Activated CD8-positive, alpha-beta T cell treated with anti-CD3 and anti-CD28 coated beads for 36 hours (primary cell): ENCODE results near the gene GBP7. TPM values are rescaled to one million over a fixed set of nuclear protein-coding genes. Genes with fewer than 3 reads are reported as not detected.

Experiments used
- ATAC-seq: fragments of 200-7000 bp; cut with Tn5 transposase; one replicate; pipeline ENCODE4 v1.10.0; 2021; ENCODE audit warnings: mild to moderate bottlenecking, moderate library complexity
- CTCF ChIA-PET: fragments of 350-600 bp; sonication (Branson Sonifier 250); formaldehyde crosslinking; loops from one replicate; lab custom pipeline; 2021; ENCODE audit warnings: antibody characterized with exemption; lab: Charles Lee
- POLR2A ChIA-PET: fragments of 350-600 bp; sonication (Branson Sonifier 250); formaldehyde crosslinking; loops from one replicate; lab custom pipeline; 2021; ENCODE audit warnings: antibody characterized with exemption; lab: Charles Lee
- DNase-seq: peaks from one replicate; pipeline ENCODE4 v3.0.0-alpha.2; 2020
- H3K27ac Mint-ChIP-seq: one replicate; pipeline ENCODE4 v1.8.0; 2021; ENCODE audit warnings: mild to moderate bottlenecking, mixed read lengths
- H3K27me3 Mint-ChIP-seq: one replicate; pipeline ENCODE4 v1.8.0; 2021; ENCODE audit warnings: mixed read lengths
- H3K36me3 Mint-ChIP-seq: one replicate; pipeline ENCODE4 v1.8.0; 2021; ENCODE audit warnings: low read depth, mixed read lengths
- H3K4me1 Mint-ChIP-seq: one replicate; pipeline ENCODE4 v1.8.0; 2021; ENCODE audit warnings: low read depth, mixed read lengths
- H3K4me3 Mint-ChIP-seq: one replicate; pipeline ENCODE4 v1.8.0; 2021; ENCODE audit warnings: mild to moderate bottlenecking, moderate library complexity, mixed read lengths
- H3K9me3 Mint-ChIP-seq: one replicate; pipeline ENCODE4 v1.8.0; 2021; ENCODE audit warnings: mixed read lengths
- intact Hi-C: fragments of 100-400 bp; cut with micrococcal nuclease; formaldehyde crosslinking; loops from one replicate; pipeline ENCODE4 v1.10.0; 2022
- total RNA-seq, 2 experiments: library from RNA; stranded (reverse); gene quantifications; one replicate each; pipeline ENCODE4 v1.2.3, GENCODE V29; 2021
- TF ChIP-seq, protein P1 (sequence below): fragments of 200-600 bp; IDR thresholded peaks from one replicate; pipeline ENCODE4 v1.8.0; 2022; ENCODE audit warnings: antibody characterized with exemption, mild to moderate bottlenecking

Gene GBP7
- total RNA-seq, 2 experiments from 2014 or later = 0.11 to 0.20 TPM

DNA sequence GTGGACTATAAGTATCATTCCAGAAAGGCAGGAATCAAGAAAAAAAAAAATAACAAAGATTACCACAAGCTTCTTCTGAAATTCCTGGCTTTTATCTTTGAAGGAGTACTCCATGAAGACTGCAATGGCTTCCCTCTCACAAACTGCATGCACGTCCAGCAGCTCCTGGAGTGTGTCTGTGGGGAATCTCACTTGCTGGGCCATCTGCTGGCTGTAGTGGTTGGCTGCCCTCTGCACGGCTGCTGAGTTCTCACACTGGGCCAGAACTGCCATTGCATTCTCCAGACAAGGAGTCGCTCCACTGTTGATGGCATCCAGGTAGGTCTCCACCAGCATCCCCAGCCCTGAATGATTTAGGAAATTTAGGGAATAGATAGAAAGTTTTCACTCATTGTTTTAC is 26.6 kb downstream of the GBP7 start:
- CTCF ChIA-PET = interaction anchor here (1.1 to 1.6 kb wide), 2 partner anchors 32 to 307 kb away, joined by 3 to 4 read pairs; no protein-coding TSS in a partner anchor
- POLR2A ChIA-PET = interaction anchor here (0.9 kb wide), 1 partner anchor 22 kb away, joined by 5 read pairs; no protein-coding TSS in a partner anchor
- H3K27ac Mint-ChIP-seq = no peak overlapping the region
- H3K9me3 Mint-ChIP-seq = no peaks in the 10 kb centered on the region
- DNase-seq (no peak), ATAC-seq (no peak)
- H3K4me3 Mint-ChIP-seq = no peak overlapping the region
- intact Hi-C loops = no loop called here
- H3K27me3 Mint-ChIP-seq = no peaks in the 10 kb centered on the region
- peaks cover 6% of the 10 kb centered on the region for H3K4me1 Mint-ChIP-seq
- no peaks in the 10 kb centered on the region for H3K36me3 Mint-ChIP-seq
- TF ChIP-seq, protein P1, sequence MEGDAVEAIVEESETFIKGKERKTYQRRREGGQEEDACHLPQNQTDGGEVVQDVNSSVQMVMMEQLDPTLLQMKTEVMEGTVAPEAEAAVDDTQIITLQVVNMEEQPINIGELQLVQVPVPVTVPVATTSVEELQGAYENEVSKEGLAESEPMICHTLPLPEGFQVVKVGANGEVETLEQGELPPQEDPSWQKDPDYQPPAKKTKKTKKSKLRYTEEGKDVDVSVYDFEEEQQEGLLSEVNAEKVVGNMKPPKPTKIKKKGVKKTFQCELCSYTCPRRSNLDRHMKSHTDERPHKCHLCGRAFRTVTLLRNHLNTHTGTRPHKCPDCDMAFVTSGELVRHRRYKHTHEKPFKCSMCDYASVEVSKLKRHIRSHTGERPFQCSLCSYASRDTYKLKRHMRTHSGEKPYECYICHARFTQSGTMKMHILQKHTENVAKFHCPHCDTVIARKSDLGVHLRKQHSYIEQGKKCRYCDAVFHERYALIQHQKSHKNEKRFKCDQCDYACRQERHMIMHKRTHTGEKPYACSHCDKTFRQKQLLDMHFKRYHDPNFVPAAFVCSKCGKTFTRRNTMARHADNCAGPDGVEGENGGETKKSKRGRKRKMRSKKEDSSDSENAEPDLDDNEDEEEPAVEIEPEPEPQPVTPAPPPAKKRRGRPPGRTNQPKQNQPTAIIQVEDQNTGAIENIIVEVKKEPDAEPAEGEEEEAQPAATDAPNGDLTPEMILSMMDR = no peak

DNA sequence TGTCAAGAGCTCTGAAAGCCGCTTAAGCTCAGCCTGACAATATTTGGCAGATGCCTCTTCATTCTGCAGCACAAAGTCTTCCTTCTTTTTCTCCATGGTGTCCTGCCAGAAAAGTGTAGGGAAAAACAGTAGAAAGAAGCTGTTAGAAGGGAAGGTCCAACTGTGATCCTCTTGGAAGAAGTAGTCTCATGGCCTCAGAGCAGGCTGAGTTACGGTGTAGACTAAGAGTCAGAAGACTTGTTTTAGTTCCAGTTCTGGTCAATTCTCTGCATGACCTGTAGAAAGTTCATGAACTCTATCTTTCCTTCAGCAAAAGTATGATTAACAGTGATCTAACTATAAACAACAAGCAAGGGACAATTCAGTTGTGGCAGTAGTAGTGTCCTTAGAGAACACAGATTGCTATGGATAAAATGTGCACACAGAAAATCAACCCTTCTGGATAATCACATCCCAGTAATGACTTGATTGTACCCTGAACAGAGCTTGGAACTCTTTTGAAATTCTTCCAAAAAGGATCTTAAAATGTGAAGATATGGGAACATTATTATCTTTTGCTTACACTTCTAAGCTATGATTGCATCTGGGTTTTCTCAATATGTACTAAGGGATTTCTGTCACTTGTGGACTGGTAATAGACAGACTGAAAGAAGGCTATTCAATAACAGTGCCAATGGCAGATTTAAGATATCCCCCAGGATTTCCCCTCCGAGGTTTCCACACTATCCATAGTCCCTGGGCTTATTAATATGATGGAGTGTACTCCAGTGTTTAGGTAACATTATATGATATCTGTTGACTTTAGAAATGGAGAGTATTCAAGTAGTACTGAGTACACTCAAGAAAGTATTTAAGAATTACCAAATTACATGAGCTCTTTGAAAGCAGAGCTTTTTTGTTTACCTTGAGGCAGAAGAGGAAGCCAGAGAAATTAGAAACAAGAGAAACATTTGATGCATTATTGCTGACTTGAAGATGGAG is 27.8 kb downstream of the GBP7 start:
- no peak overlapping the region for H3K27ac Mint-ChIP-seq
- POLR2A ChIA-PET = interaction anchor here (0.7 kb wide), 1 partner anchor 21 kb away, joined by 3 read pairs; no protein-coding TSS in a partner anchor
- CTCF ChIA-PET = interaction anchor here (1.0 to 1.6 kb wide), 4 partner anchors 163 to 308 kb away, joined by 3 to 4 read pairs (median 4); no protein-coding TSS in a partner anchor
- H3K36me3 Mint-ChIP-seq = no peaks in the 10 kb centered on the region
- no peak overlapping the region for H3K4me3 Mint-ChIP-seq
- intact Hi-C loops = no loop called here
- no peaks in the 10 kb centered on the region for H3K27me3 Mint-ChIP-seq
- no peaks in the 10 kb centered on the region for H3K9me3 Mint-ChIP-seq
- TF ChIP-seq, protein P1 = no peak
- peaks cover 6% of the 10 kb centered on the region for H3K4me1 Mint-ChIP-seq
- ATAC-seq (no peak), DNase-seq (no peak)

DNA sequence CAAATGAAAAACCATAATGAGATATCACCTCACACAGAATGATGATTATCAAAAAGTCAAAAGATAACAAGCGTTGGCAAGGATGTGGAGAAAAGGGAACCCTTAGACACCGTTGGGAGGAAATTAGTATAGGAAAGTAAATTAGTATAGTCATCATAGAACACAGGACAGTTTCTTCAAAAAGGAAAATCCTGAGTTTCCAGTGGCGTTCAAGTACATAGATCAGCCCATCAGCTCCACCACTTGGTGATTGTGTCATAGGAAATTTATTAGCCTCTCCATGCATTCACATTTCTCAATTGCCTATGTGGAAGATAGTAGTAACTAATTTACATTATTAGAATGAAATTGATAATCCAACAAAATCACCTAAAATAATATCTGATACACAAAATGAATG is 29.1 kb downstream of the GBP7 start:
- ChIA-PET POLR2A (no interaction called here), CTCF (interaction anchor here (0.6 to 1.2 kb wide), 3 partner anchors 9 to 212 kb away, joined by 3 read pairs; no protein-coding TSS in a partner anchor)
- Mint-ChIP-seq H3K4me1 (peaks cover 6% of the 10 kb centered on the region), H3K27me3 (no peaks in the 10 kb centered on the region), H3K27ac (no peak overlapping the region), H3K9me3 (no peaks in the 10 kb centered on the region), H3K4me3 (no peak overlapping the region), H3K36me3 (no peaks in the 10 kb centered on the region)
- TF ChIP-seq, protein P1 = no peak
- ATAC-seq (no peak), DNase-seq (no peak)
- intact Hi-C loops = no loop called here

DNA sequence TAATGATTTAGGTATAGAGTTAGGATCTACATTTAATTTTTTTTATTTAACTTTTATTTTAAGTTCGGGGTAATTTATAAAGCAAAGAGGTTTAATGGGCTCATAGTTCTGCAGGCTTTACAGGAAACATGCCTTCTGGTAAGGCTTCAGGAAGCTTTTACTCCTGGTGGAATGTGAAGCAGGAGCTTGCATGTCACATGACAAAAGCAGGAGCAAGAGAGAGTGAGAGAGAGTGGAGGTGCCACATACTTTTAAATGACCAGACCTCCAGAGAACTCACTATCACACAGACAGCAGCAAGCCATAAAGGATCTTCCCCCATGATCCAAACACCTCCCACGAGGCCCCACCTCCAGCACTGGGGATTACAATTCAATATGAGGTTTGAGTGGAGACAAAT is 32.3 kb downstream of the GBP7 start:
- no peak for DNase-seq
- Mint-ChIP-seq H3K27me3 (no peaks in the 10 kb centered on the region), H3K27ac (no peak overlapping the region), H3K9me3 (peaks cover 2% of the 10 kb centered on the region), H3K36me3 (no peaks in the 10 kb centered on the region), H3K4me3 (no peak overlapping the region), H3K4me1 (peaks cover 13% of the 10 kb centered on the region)
- ChIA-PET CTCF (no interaction called here), POLR2A (no interaction called here)
- intact Hi-C loops = no loop called here
- TF ChIP-seq, protein P1 = no peak
- ATAC-seq = no peak

DNA sequence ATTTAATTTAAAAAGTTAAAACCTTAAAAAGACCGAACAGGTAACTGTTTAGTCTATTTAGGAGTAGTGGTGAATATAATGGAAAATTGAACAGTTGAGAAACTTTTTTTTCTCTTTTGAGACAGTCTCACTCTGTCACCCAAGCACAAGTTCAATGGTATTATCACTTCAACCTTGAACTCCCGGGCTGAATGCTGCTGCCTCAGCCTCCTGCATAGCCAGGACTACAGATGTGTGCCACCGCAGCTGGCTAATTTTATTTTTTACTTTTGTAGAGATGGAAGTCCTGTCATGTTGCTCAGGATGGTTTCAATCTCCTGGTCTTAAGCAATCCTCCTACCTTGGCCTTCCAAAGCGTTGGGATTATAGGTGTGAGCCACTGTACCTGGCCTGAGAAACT is 33.6 kb downstream of the GBP7 start:
- Mint-ChIP-seq H3K27me3 (no peaks in the 10 kb centered on the region), H3K4me3 (no peak overlapping the region), H3K9me3 (peaks cover 10% of the 10 kb centered on the region), H3K36me3 (peaks cover 2% of the 10 kb centered on the region), H3K4me1 (peaks cover 13% of the 10 kb centered on the region), H3K27ac (no peak overlapping the region)
- POLR2A ChIA-PET = no interaction called here
- TF ChIP-seq, protein P1 = no peak
- CTCF ChIA-PET = no interaction called here
- DNase-seq (no peak), ATAC-seq (no peak)
- intact Hi-C loops = no loop called here
